Heart right ventricle (tissue), 16 donors: Measurements from ENCODE around the gene AEN. TPM values are rescaled to one million over a fixed set of nuclear protein-coding genes. Genes with fewer than 3 reads are reported as not detected.
A peak's percentile ranks its signal among the peaks of the same experiment; 100 is the strongest.

Experiments
- ATAC-seq, 8 donors: fragments of 200-7000 bp; cut with Tn5 transposase; one replicate each; pipeline ENCODE4 v1.9.1; 2020; ENCODE audit warnings: mild to moderate bottlenecking in 8 of 8, moderate library complexity in 8 of 8, moderate number of reproducible peaks in 1 of 8
- DNase-seq, 2 donors: peaks; one replicate each; pipeline ENCODE4 v3.0.0-alpha.2; 2020
- H3K27ac ChIP-seq, 10 donors: fragments of 200-600 bp; sonication (generic) in 2 of 10; one replicate each; pipeline versions ENCODE4 v1.5.0 to v1.8.0; 2020 to 2022; ENCODE audit warnings: mild to moderate bottlenecking in 3 of 10
- H3K27me3 ChIP-seq, 7 donors: fragments of 200-600 bp; one replicate each; pipeline ENCODE4 v1.8.0; 2021 to 2022; ENCODE audit warnings: mild to moderate bottlenecking in 2 of 7
- H3K36me3 ChIP-seq, 9 donors: fragments of 200-600 bp; sonication (generic) in 1 of 9; one replicate each; pipeline versions ENCODE4 v1.5.0 to v1.8.0; 2020 to 2022; ENCODE audit warnings: mild to moderate bottlenecking in 2 of 9
- H3K4me1 ChIP-seq, 9 donors: fragments of 200-600 bp; sonication (generic) in 1 of 9; one replicate each; pipeline versions ENCODE4 v1.5.0 to v1.8.0; 2020 to 2022; ENCODE audit warnings: mild to moderate bottlenecking in 4 of 9
- H3K4me3 ChIP-seq, 10 donors: fragments of 200-600 bp; sonication (generic) in 2 of 10; one replicate each; pipeline versions ENCODE4 v1.5.0 to v1.8.0; 2020 to 2022; ENCODE audit warnings: mild to moderate bottlenecking in 7 of 10, moderate library complexity in 2 of 10
- H3K9me3 ChIP-seq, 11 donors: fragments of 200-600 bp in 10 of 11; sonication (generic) in 2 of 11; one replicate each; pipeline versions ENCODE4 v1.5.0 to v1.8.0; 2013 to 2022; ENCODE audit warnings: mild to moderate bottlenecking in 2 of 11, control low read depth in 1 of 11, moderate library complexity in 1 of 11
- CTCF ChIP-seq, 9 donors: fragments of 200-600 bp; sonication (generic) in 2 of 9; IDR thresholded peaks; one replicate each; pipeline versions ENCODE4 v1.5.0 to v1.8.0; 2021 to 2022; ENCODE audit warnings: antibody characterized with exemption in 9 of 9, mild to moderate bottlenecking in 5 of 9, moderate library complexity in 1 of 9
- WGBS, 2 donors: extraction: QIAGEN DNeasy Blood & Tissue Kit; methylation state at CpG; one replicate each; pipeline ENCODE4 v1.1.7; 2013; ENCODE audit warnings: inconsistent platforms in 1 of 2; 5-methylcytosine and 5-hydroxymethylcytosine counted together
- intact Hi-C, 10 donors: fragments of 100-400 bp; cut with DNase I; formaldehyde crosslinking; loops; one replicate each; pipeline versions ENCODE4 v1.11.1 to v1.14.2; 2022
- polyA plus RNA-seq, 2 donors: library from polyadenylated mRNA; stranded (reverse); fragments of 200-250 nt; gene quantifications; one replicate each; pipeline ENCODE4 v1.2.3, GENCODE V29; 2013
- total RNA-seq, 10 donors: library from RNA; stranded (reverse); fragmentation: NEBNext Ultra II Directional in 3 of 10; extraction: Animal tissue kit (Norgen Biotek cat#: 25700) in 3 of 10; gene quantifications; one replicate each; pipeline versions ENCODE4 v1.2.1 to v1.2.4, GENCODE V29; 2021 to 2023
- donor health status: Arrhythmogenic right ventricular cardiomyopathy.
- donor health status: ischemic (EF 13 %, LVEDD 7.1; RV severe dilation, severe dysfunction).
- donor health status: healthy with polysubstance abuse.
- donor health status: DM: no; HTN: yes; CAD: no.
- donor health status: DM: no; HTN: no; CAD: no.
- donor health status: ischemic (EF 25% LVEDD 6.9; RV normal size, moderate dysfunction).
- donor health status: ischemic (EF 25% LVEDD 5.7; RV mildly dilated, moderate dysfunction).
- donor health status: healthy.
- donor health status: DM: yes; HTN: yes; CAD: no.
- donor health status: Ischemic cardiomyopathy.
- donor health status: ischemic (EF 35%, LVEDD 5.7; RV mildly dilated, moderate dysfunction).
- donor health status: nonischemic (EF 11% LVEDD 7.7; RV severe dilation, severe dysfunction).
- donor health status: DM: yes; HTN: yes; CAD: no.
- donor health status: PGD.
- donor health status: ischemic (EF 29% LVEDD 5.4; RV normal size, mild dysfunction).
- donor health status: nonischemic (EF 23%, LVEDD 6.1; RV moderate dilation, normal function).

Gene AEN
- total and polyA plus RNA-seq, 12 donors = 3.4 to 13.2 (median 5.6) TPM

- Histone ChIP-seq H3K9me3 (no peaks in the 10 kb centered on the region), H3K4me3 (peak overlapping the region in 1 of 10 donors; percentile 34), H3K4me1 (peaks cover 12 to 71% (median 20%) of the 10 kb centered on the region in 9 donors), H3K27ac (peak overlapping the region in 1 of 10 donors; percentile 96), H3K36me3 (peaks cover 0 to 45% (median 3%) of the 10 kb centered on the region in 9 donors), H3K27me3 (no peaks in the 10 kb centered on the region)
- no peak for DNase-seq
- no peak for TF ChIP-seq CTCF (IDR thresholded peaks at IDR 0.05)
- no peak for ATAC-seq
- WGBS, 2 donors = 71 to 73% methylated on average over 6 of the region's 6 CpGs
- intact Hi-C loops = no loop called here
Observed at GRCh38 chr15:88635318-88635717, 14.2 kb downstream of the AEN start.

- Histone ChIP-seq H3K27me3 (no peaks in the 10 kb centered on the region), H3K4me3 (peak overlapping the region in 1 of 10 donors; percentile 34), H3K4me1 (peaks cover 12 to 73% (median 22%) of the 10 kb centered on the region in 9 donors), H3K36me3 (peaks cover 0 to 38% (median 3%) of the 10 kb centered on the region in 9 donors), H3K9me3 (no peaks in the 10 kb centered on the region), H3K27ac (peak overlapping the region in 1 of 10 donors; percentile 96)
- intact Hi-C loops = no loop called here
- WGBS, 2 donors = 91 to 94% methylated on average over 11 of the region's 11 CpGs
- no peak for DNase-seq
- ATAC-seq = no peak
- TF ChIP-seq CTCF (IDR thresholded peaks at IDR 0.05) = no peak
Observed at GRCh38 chr15:88636050-88636449, 14.9 kb downstream of the AEN start.

- peaks cover 12 to 79% (median 22%) of the 10 kb centered on the region in 9 donors for H3K4me1 ChIP-seq
- ATAC-seq (no peak), DNase-seq (no peak)
- WGBS, 2 donors = 77 to 82% methylated on average over 5 of the region's 5 CpGs
- H3K27ac ChIP-seq = peak overlapping the region in 1 of 10 donors; percentile 96
- no peak overlapping the region for H3K4me3 ChIP-seq
- intact Hi-C loops = no loop called here
- peaks cover 0 to 36% (median 2%) of the 10 kb centered on the region in 9 donors for H3K36me3 ChIP-seq
- no peak for TF ChIP-seq CTCF (IDR thresholded peaks at IDR 0.05)
- H3K9me3 ChIP-seq = no peaks in the 10 kb centered on the region
- no peaks in the 10 kb centered on the region for H3K27me3 ChIP-seq
Observed at GRCh38 chr15:88636654-88637053, 15.5 kb downstream of the AEN start.

- Histone ChIP-seq H3K4me1 (peaks cover 12 to 81% (median 22%) of the 10 kb centered on the region in 9 donors), H3K27me3 (no peaks in the 10 kb centered on the region), H3K27ac (peak overlapping the region in 5 of 10 donors; percentile 84 to 96 (median 90)), H3K36me3 (peaks cover 0 to 28% (median 0%) of the 10 kb centered on the region in 9 donors), H3K9me3 (no peaks in the 10 kb centered on the region), H3K4me3 (no peak overlapping the region)
- TF ChIP-seq CTCF (IDR thresholded peaks at IDR 0.05) = no peak
- intact Hi-C loops = no loop called here
- 75 to 82% methylated on average over 7 of the region's 7 CpGs for WGBS, 2 donors
- ATAC-seq = no peak
- DNase-seq = no peak
Observed at GRCh38 chr15:88637436-88637835, 16.3 kb downstream of the AEN start.
